ENCODE data around the gene SMCO3.

The SMCO3 gene

GRCh38 chr12:14850929-14851663 lies 37.1 kb upstream of the SMCO3 start:
- H3K27ac ChIP-seq, result no peak overlapping the region
- no peak for TF ChIP-seq CTCF (conservative IDR thresholded peaks at IDR 0.05; ENCODE audit: low read depth)
- ChIA-PET CTCF (interaction anchor here (0.6 kb wide), 2 partner anchors 87 to 681 kb away, joined by 3 read pairs; no protein-coding TSS in a partner anchor), POLR2A (ENCODE audit: low non-redundant PET) (no interaction called here)
- no peak for DNase-seq (ENCODE audit: low spot score)

- CTCF ChIA-PET, result no interaction called here
Observed at GRCh38 chr12:14849661-14850060, 35.7 kb upstream of the SMCO3 start.

DNA sequence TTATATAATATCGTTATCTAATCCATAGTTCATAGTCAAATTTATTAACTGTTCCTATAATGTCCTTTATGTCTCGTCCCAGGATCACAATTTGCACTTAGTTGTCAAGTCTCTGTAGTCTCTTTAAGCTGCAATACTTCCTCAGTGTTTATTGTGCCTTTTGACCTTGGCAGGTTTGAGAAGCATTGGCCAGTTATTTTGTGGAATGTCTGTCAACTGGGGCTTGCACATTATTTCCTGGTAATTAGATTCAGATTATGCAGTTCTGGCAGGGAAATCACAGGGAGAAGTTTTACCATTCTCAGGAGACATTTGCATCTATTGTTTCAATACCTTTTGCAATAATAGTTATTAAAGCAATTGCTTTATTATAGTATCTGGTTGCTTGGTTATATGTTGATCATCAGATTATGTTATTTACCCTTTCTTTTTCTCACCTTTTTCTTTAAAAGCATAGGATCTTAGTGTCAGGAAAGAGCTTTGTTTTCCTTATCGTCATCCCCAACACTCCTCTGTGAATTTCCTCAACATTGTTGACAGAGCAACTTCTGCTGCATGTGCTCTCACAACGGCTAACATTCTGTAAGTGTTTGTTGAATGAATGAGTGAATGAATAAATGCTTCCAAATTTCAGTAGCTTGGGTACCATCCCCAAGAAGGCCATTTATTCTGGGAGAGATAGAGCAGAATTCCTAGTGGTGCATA lies 33.0 kb upstream of the SMCO3 start:
- DNase-seq (ENCODE audit: low spot score), result no peak
- ChIA-PET CTCF (interaction anchor here (1.0 to 1.7 kb wide), 3 partner anchors 145 to 149 kb away, joined by 3 to 14 read pairs (median 11); no protein-coding TSS in a partner anchor), POLR2A (ENCODE audit: low non-redundant PET) (no interaction called here)
- TF ChIP-seq CTCF (conservative IDR thresholded peaks at IDR 0.05; ENCODE audit: low read depth), result no peak
- H3K27ac ChIP-seq, result no peak overlapping the region

More at GRCh38 chr12:14849661-14850060, 35.7 kb upstream of the SMCO3 start:
- no peak for TF ChIP-seq CTCF (conservative IDR thresholded peaks at IDR 0.05; ENCODE audit: low read depth)
- POLR2A ChIA-PET (ENCODE audit: low non-redundant PET), result no interaction called here
- H3K27ac ChIP-seq, result no peak overlapping the region
- no peak for DNase-seq (ENCODE audit: low spot score)

DNA sequence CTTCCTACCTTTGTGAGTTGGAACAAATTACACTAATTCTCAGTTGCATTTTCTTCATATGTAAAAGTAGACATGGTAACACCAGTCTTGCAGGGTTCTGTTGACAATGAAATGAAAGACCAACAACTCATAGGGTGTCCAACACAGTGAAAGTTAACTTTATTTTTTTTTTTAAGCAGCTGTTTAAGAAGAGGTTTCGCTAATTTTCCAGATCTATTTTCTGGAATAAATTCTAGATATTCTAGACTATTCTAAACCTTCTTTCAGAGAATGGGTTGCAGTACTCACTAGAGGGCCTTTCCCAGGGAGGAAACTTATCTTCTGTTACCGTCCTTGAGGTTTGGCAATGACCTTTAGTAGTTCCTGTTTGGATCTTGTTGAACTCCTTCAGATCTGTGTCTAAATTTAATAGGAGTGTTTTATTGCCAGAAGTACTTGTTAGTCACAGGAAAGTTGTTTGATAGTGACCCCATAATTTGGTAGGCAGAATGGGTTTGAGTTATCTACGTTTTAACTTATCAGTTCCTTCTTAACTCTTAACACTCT lies 32.1 kb upstream of the SMCO3 start:
- H3K27ac ChIP-seq, result no peak overlapping the region
- POLR2A ChIA-PET (ENCODE audit: low non-redundant PET), result no interaction called here
- CTCF ChIA-PET, result interaction anchor here (0.6 to 1.5 kb wide), 7 partner anchors 35 to 156 kb away, joined by 3 to 11 read pairs (median 3); no protein-coding TSS in a partner anchor
- DNase-seq (ENCODE audit: low spot score), result no peak
- TF ChIP-seq CTCF (conservative IDR thresholded peaks at IDR 0.05; ENCODE audit: low read depth), result no peak

GRCh38 chr12:14845350-14845750 lies 31.4 kb upstream of the SMCO3 start:
- TF ChIP-seq CTCF (conservative IDR thresholded peaks at IDR 0.05; ENCODE audit: low read depth), result peak; percentile 60
- ChIA-PET CTCF (interaction anchor here (0.6 to 1.5 kb wide), 5 partner anchors 34 to 156 kb away, joined by 3 to 11 read pairs (median 3); no protein-coding TSS in a partner anchor), POLR2A (ENCODE audit: low non-redundant PET) (no interaction called here)
- H3K27ac ChIP-seq, result no peak overlapping the region
- peak; percentile 65 for DNase-seq (ENCODE audit: low spot score)

- H3K27ac ChIP-seq, result no peak overlapping the region
- TF ChIP-seq CTCF (conservative IDR thresholded peaks at IDR 0.05; ENCODE audit: low read depth), result no peak
- ChIA-PET POLR2A (ENCODE audit: low non-redundant PET) (no interaction called here), CTCF (no interaction called here)
- no peak for DNase-seq (ENCODE audit: low spot score)
Observed at GRCh38 chr12:14844401-14844800, 30.4 kb upstream of the SMCO3 start.
